IPS DF 19.7 (cell line): ENCODE results near the gene KCNQ2.

Experiments used
- DNase-seq: peaks from one replicate; pipeline ENCODE4 v3.0.0-alpha.2; 2013; ENCODE audit warnings: low read depth, low spot score

Gene KCNQ2

DNA sequence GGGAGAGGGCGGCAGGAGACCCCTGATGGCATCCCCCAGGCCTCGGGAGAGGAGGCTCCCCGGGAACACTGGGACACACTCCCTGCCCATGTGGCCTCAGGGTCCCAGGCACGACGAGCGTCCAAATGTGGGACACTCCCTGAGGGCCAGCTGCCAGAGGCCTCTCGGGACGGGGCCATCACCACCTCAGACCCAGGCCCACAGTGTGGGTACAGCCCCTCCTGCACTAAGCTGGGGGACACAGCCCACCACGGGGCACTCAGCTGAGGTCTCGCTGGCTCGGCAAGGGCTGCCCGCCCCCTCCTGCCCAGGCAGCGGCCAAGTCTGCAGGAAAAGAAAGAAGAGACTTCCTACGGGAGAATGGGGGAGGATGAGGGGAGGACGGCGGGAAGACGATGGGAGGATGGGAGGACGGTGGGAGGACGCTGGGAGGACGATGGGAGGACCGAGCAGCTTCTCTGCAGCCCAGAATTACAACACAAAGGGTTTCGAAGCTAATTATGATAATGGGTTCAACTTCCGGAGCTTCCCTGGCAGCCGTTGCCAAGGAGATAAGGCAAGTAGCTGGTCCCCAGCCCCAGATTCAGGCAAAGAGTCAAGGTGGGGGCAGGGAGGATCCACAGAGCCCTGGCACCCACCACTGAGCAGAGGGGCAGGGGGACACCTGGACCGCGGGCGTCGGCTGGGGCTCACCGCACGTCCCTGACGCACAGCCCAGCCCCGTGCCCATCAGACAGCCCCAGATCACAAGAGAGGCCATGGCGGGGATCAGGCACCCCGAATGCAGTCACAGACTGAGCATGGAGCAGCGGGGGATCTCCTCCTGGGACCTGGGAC, 17.5 kb downstream of the KCNQ2 start:
- no peak for DNase-seq

DNA sequence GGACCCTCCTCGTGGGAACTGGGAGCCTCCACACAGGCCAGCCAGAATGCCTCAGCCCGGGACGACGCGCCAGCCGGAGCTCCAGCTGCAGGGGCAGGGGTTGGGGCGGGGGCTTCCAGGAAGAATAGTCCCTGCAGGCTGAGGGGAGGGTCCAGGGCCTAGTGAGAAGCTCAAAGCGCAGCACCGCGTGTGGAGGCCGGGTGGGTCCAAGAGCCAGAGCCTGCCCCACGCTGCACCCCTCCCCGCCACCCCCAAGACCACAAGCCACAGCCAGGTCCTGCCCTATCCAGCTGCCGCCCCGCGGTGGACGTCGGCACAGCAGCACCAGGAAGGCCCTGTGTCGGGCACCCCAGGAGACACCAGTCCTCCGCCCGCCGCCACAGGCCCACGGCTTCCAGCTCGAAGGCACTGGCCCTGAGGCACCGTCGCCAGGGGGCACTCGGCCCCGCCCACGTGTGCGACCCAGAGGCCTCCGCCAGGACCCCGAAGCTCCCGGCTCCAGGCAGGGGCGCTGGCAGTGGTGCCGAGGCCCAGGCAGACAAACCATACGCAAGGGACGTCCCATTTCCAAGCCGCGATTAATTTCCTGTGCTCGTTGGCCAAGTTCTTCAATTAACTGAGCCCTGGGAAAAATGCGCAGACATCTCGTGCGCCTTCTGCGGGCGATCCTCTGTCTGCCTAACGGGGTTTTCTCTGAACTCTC, 19.5 kb downstream of the KCNQ2 start:
- DNase-seq, result no peak

DNA sequence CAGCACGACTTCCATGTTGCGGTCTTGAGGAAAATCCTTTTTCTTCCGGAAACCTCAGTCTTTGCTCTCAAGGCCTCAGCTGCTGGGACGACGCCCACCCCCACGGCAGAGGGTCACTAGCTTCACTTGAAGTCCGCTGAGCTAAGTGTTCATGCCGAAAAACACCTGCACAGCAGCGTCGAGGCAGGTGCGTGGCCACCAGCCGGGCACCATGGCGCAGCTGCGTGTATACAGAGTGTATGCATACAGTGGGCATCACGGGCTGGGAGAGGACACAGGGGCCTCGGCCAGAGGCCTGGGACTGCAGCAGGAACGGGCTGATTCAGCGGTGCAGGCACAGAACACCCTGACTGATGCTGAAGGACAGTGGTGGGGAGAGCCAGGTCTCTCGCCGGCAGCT, 20.1 kb downstream of the KCNQ2 start:
- no peak for DNase-seq

DNA sequence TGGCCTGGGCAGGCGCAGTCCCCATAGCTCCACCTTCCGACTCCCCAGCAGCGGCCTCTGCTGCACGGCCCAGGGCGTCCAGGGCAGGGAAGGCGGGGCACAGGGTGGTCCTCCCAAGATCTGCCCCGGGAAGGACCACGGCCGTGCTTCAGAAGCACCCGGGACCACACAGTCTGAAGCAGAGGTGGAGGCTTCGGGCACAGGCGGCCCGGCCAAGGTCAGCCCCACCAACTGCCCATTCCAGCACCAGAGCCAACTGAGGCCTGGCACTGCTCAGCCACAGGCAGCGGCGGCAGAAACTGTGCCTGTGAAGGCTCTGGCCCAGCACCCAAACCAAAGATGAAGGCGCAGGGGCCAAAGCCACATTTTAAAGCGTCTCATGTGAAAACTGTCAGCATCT, 20.6 kb downstream of the KCNQ2 start:
- DNase-seq, result no peak

DNA sequence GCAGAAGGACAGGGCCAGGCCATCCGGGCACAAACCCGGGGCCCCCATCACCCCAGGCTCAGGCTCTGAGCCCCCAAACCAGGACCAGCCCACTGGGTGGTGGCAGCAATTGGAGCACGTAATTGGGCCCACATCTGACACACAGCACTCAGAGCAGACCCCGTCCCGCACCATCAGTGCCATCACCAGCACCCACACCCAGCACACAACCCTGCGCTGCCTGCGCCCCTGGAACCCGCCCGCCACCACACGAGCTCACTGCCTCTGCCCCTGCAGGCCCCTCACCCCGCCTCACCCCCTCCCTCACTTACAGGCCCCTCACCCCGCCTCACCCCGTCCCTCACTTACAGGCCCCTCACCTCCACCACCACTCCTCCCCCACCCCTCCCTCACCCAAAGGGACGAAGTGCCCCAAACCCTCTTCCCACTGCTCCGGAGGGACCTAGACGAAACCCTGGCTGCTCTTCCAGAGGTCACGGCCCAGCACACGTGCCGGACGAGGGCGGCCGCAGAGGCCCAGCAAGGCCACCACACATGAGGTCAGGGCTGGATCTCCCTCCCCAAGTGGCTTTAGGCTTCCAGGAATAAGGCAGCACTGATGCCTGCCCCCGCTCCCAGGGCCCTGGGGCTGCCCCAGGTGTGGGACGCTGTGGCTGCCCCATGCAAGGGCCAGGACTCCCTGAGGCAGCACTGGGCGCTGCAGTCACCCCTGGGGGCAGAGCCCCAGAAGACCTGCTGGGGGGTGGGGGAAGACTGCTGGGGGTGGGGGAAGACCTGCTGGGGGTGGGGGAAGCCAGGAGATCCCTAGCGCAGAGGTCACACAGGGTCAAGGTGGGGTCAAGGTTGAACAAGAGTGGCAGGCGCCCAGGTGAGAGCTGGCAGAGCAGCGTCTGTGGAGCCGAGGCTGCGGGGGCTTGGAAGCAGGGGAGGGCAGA, 22.4 kb downstream of the KCNQ2 start:
- no peak for DNase-seq

DNA sequence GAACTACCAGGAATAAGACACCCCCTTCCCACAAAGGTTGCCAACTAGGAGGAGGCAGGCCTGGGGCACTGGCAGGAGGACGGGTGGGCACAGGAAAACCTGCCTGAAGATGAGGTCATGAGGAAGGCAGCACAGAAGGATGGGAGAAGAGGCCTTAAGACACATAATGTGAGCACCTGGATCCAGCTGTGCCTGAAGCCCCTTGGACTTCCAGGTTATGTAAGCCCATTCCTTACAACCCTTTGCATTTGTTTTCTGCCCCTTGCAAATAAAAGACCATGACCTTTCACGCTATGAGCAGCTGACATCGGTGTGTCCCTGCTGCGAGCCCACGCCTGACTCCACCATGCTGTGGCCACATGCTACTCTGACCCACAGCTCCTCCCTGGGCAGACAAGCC, 23.4 kb downstream of the KCNQ2 start:
- no peak for DNase-seq

DNA sequence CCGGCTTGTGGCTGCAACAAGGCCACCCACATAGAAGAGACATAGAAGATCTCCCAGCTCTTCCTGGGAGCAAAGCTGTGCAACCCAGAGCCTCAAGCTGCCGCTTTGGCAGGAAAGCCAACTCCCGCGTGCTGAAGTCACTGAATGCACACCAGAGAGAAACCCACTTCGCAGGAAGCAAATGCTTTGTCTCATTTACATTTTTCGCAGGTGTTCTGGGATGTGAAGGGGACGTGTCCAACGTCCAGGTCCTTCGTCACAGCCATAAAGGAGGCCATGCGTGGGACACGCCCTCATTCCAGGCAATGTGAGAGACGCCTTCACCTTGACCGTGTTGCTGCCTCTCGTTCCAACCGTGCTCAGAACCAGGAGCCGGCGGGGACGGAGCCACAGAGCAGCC, 24.4 kb downstream of the KCNQ2 start:
- no peak for DNase-seq

DNA sequence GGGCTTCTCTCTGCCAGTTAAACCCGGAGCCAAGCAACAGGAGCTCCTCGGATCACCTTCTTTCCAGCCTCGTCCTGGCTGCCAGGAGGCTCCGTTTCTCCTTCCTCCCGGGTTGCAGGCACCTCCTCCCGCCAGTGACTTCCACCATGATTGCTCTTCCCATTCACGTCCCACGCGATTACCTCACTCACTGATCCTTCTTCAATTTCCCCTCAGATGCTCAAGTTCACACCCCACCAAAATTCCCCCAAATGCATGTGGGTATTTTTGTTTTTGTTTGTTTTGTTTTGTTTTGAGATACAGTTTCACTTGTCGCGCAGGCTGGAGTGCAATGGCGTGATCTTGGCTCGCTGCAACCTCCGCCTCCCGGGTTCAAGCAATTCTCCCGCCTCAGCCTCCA, 25.1 kb downstream of the KCNQ2 start:
- no peak for DNase-seq

DNA sequence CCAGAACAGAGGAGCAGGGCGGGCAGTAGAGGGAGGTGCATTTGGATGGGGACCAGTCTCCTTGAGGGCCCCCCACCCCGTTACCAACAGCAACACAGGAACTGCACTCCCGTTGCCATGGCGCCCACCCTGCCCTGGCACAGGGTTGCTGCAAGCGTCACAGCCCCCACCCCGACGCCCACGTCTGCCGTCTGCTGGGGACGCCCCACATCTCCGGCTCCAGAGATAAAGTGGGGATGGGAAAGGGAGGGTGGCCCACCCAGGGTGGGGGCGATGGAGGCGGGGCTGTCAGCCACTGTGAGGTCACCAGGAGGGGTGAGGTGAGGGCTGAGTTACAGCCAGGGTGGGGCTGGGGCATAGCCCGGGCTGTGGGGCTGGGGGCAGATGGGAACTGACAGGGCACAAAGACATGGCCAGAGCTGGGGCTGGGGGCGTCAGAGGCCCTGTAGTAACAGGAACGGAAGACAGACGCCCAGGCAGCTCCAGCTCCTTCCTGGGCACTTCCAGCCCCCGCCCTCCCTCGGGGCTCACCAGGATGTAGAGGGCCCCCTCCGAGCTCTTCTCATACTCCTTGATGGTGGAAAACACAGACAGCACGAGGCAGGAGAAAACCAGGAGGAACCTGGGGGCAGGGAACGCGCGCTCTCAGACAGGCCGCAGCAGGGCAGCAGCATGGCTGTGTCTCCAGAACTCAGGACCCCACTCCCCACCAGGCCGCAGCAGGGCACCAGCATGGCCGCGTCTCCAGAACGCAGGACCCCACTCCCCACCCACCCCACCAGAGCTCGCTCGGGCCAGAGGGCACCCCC, 26.0 kb downstream of the KCNQ2 start:
- DNase-seq, result no peak

DNA sequence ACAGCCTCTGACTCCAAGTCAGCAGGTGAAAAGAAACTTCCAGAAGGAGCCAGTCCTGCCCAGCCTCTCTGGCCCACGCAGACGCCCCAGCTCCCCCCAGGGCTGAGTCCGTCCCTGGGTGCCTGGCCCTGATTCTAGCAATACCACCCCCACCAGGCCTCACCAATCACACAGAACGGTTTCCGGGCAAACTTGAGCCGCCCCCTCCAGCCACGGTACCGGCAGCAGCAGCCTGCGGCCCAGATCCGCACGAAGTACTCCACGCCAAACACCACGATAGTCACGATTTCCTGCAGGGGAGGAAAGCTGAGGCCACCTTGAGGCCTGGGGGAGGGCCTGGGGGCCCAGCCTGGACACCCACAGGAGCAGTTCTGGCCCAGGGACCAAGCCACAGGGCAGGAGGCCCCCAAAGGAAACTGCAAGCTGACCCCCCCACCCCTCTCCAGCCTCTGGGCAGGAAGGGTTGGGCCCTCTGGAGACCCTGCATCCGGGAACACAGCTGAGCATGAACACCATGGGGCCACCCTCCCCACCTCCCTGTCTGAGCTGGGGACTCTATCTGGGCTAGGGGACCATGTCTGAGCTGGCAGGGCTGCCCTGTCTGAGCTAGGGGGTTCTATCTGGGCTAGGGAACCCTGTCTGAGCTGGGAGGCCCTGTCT, 27.2 kb downstream of the KCNQ2 start:
- no peak for DNase-seq

DNA sequence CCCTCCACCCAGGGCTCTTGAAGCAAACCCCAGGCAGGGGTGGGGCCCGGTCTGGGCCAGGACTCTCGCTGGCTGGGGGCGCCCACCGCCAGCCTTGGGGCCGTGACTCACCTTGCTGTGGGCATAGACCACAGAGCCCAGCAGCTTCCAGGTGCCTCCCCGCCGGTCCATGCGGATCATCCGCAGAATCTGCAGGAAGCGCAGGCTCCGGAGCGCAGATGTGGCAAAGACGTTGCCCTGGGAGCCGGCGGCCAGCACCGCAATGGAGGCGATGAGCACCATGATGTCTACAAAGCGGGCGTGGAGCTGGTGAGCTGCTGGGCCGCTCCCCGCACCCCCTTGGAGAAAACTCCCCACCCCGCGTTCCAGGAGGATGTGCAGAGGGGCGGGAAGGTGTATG, 27.9 kb downstream of the KCNQ2 start:
- DNase-seq, result no peak

DNA sequence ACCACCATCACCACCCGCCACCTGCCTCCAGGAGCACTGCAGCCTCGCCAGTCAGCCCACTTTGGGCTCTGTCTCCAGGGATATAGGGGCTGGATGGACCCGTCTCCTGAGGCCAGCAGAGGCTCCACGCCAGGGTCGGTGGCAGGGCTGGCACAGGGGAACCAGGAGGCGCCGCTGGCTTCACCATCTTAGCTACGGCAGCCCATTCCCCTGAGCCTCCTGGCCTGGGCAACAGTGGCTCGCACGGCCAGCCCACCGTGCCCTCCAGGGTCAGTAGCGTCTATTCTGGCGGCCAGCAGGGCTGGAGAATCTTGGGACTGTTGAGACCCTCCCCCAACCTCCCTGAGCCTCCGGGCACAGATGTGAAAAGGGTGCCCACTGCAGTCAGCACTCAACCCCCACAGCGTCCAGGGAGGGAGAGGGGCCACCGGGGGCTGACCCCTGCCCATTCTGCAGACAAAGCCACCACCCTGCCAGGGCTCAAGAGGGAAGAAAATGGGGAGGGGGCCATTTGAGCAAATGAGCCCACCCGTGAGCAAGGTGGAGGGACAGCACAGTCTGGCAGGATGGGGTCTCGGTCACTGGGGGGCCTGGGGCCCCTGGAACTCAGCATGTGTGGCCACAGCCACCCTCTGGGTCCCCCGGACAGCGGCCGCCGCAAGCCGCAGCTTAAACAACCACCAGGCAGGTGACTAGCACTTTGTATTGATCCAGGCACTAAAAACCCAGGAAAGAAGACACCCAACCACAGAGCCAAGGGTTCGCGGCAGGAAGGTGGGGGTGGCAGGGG, 28.7 kb downstream of the KCNQ2 start:
- DNase-seq, result no peak

DNA sequence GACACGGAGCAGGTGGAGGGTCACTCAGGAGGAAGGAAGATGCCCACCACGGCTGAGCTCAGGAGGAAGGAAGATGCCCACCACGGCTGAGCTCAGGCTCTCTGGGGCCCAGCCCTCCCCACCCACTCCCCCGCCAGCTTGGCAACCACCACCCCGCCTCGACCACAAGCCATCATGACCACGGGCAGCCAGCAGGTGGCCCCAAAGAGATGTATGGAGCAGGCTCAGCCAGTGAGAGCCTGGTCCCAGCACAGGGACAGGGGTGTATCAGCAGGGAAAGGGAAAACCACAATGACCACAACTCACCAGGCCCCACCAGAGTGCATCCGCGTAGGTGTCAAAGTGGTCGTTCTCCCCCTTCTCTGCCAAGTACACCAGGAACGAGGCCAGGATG, 30.4 kb downstream of the KCNQ2 start:
- DNase-seq, result no peak

DNA sequence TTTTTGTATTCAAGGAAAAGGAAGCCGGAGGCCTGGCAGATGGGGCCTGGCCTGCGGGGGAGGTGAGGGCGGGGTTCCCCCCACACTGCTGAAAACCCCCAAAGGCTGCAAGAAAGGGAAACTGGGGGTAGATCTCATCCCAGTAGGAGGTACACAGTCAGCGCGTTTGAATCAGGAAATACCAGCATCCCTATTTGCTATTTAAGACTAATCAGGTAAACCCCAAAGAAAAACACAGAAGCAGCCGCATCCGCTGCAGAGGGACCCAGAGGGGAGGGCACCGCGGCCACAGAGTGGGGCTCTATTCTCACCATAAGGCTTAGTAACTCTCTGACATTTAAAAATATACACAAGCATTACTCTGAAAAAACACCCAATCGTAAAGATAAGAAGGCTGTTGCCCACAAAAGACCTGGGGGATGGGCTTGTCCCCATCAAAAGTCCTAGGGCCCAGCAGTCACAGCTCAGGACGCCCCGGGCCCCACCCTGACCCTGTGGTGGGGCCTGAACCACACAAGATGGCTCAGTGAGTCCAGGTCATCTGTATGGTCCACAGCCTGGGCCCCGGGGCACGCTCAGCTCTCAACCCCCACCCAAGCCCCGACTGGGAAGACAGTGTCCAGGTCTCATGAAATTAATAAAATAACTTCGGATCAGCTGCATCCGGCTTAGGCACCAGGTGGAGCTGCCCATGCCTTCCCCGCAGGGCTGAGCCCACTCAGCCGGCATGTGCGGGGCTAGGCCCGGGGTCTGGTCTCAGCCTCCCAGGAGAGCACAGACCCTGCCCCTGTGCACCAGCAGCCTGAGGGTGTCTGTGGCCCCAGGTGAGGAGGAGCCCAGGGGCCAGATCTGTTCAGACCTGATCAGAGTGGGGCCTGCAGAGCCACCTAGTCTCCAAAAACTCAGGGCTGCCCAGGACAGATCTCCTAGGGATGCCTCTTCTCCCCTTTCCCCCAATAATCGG, 31.0 kb downstream of the KCNQ2 start:
- no peak for DNase-seq

DNA sequence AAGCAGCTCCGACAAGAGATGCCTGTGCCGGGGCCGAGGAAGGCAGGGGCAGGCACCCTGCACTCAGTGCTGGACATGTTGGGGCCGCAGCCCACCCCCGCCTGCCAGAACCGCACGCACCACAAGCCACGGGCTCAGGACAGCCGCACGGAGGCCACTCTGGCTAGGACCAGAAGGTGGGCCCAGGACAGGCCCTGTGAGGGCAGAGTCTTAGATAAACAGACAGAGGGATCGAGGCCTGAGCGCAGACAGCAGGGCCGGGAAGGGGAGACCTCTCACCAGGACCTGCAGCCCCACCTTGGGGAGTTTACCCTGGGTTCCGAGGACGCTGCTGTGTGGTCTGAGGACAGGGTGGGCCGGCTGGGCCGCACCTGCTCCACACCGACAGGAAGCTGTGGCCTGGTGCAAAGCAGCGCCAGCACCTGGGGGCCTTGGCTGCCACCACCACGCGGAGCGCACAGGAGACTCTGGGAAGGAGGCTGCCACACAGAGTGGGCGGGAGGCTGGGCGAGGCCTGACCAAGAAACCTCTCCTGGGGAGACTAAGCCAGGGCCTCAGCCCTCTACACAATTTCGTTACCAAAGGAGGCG, 32.0 kb downstream of the KCNQ2 start:
- no peak for DNase-seq

DNA sequence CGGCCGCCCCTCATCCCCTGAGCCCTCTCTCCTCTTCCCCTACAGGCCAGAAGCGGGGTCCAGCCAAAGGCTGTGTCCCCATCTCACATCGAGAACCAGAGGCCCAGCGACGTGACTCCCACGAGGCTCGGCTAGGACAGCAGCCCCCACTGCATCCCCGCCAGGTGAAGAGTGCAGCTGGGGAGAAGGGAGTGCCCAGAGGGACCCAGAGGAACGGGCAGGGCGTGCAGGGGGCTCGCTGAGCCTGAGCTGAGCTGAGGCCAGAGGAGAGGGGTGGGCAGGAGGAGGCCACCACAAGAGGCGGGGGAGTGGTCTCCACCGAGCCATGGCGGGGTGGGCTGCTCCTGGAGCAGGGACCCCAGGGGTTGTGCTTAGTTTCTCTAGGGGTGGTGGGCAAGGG, 32.6 kb downstream of the KCNQ2 start:
- no peak for DNase-seq

DNA sequence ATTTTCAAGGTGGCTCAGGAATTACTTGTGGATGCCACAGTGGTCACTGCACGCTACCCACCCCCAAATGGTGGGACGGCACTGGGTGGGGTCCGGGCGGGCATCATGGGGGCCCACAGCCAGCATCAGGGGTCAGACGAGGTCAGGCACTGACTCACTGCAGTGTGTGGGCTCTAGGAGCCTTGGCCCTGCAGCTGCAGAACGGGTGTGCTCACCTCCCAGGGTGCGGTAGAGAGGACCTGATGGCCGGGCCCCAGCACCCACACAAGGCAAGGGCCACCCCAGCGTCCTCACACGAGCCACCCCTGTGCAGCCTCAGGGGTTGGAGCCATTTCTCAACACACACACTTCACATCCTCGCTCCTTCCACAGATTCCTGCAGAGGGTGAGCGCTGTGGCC, 34.3 kb downstream of the KCNQ2 start:
- no peak for DNase-seq

DNA sequence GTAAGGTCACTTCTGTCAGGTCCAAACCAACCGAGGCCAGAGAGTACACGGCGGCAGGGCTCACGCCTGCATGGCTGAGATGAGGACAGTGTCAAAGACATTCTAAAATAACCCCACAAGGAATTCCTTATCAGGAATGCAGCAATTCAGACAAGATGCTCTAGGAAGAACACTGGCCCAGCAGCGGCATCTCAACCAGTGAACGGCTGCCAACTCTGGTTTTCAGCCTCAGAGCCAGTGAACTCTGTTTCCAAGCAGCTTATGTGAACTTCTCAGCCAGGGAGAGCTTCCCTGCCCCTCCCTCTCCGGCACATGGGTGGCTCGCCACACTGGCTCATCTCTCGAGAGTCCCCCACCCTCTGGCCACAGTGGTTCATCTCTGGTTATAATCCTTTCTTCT, 36.9 kb downstream of the KCNQ2 start:
- DNase-seq, result no peak
